Measurements from ENCODE around the gene WAC. TPM values are rescaled to one million over a fixed set of nuclear protein-coding genes. Genes with fewer than 3 reads are reported as not detected.

The WAC gene
- total RNA-seq, 3 donors from 2014 or later: 85.7 to 212 (median 111) TPM

GRCh38 chr10:28669227-28670173 is 136.6 kb downstream of the WAC start:
- peaks cover 8% of the 10 kb centered on the region for H3K4me1 ChIP-seq (ENCODE audit: low read depth)
- ATAC-seq: no peak

More at GRCh38 chr10:28669227-28670173, 136.6 kb downstream of the WAC start:
- Histone ChIP-seq H3K4me3 (no peak overlapping the region), H3K36me3 (ENCODE audit: low read depth) (no peaks in the 10 kb centered on the region), H3K9me3 (no peaks in the 10 kb centered on the region)
- TF ChIP-seq CTCF (IDR thresholded peaks at IDR 0.05): no peak
- intact Hi-C loops (cut with DNase I, micrococcal nuclease): loop anchor here (5.0 to 10.0 kb wide), 3 partner anchors 323 to 635 kb away; no protein-coding TSS in a partner anchor
- no peak for DNase-seq

Other genes starting within 250 kb of the WAC start
- 10 to 100 TPM; 32.7 to 45.8 (median 38.7) TPM for gene MPP7, start 230.1 kb upstream of the WAC start, total RNA-seq
- 1 to 10 TPM; 2.7 to 4.4 (median 4.2) TPM for gene BAMBI, start 144.4 kb downstream of the WAC start, total RNA-seq

Data from mucosa of descending colon (tissue), 3 donors.